Measurements from ENCODE around the gene LAMP2.

Gene LAMP2

DNA sequence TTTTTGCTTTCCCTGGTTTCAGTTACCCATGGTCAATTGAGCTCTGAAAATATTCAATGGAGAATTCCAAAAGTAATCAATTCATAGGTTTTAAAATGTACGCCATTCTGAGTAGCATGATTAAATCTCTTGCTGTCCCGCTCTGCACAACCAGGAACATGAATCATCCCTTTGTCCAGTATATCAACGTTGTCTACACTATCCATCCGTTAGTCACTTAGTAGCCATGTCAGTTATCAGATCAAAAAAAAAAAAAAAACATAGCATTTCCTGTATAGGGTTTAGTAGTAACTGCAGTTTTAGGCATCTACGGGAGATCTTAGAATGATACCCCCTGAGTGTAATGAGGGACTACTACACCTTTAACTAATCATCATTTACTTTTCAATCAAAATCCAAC lies 15.1 kb downstream of the LAMP2 start:
- DNase-seq = peak; percentile 28

DNA sequence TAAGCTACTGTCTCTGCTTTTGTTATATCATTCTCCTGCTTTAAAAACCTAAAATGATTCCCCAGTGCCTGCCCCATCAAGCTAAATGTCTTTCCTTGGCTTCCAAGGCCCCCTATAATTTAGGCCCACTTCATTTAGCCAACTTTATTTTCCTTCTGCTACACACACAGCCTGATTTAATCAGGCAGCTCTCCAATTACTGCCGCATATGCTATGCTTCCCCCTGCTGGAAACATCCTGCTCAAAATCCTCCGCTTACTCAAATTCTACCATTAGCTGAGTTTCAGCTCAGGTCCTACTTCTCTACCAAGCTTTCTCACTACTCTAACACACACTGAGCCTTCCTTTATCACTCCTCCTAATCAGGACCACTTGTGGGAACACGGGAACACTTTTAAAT lies 17.0 kb downstream of the LAMP2 start:
- no peak for DNase-seq

DNA sequence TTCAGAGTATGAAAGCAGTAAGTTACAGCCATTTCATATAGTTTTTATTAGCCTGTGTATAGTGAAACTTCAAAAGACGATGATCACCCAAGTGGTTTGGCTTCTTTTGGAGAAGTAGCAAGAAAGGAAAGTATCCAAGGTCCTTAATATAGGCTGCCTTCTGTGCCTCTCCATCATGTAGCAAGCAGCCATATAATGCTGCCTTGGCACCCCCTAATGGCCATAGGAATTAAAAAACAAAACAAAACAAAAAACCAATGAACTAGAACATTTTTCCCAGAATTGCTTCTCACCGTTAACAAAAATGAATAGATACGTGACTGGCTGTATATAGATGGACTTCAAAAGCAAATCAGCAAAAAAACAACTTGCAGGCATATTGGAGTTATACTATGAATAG lies 18.9 kb downstream of the LAMP2 start:
- DNase-seq = no peak

DNA sequence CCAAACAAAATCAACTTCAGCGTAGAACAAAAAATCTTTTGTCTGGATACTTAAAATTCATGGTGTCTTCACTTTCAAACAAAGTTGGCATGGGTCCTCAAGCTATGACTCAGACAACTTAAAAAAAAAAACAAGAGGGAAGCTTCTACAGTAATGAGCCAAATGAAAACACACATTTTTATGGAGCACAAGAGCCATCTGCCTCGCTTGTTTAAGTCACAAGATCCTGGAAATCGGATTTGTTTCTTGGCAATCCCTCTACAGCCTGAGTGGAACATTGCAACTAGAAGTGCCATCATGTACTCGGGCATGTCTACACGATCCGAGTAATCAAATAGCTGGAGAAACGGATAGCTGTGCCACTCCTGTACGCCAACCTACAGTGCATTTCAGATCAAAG lies 22.6 kb downstream of the LAMP2 start:
- DNase-seq = no peak

DNA sequence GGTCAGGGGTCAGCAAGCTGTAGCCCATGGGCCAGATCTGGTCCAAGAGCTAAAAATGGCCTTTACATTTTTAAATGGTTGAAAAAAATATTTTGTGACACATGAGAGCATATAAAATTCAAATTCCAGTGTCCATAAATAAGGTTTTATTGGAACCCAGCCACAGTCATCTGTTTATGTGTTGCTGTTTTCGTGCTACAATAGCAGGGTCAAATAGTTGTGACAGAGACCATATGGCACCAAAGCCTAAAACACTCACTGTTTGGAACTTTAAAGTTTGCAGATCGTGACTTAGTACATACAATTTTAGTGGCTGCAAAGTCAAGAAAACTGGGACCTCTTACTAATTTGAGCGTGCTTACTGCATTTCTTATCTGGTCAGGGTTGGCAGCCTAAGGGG lies 29.2 kb downstream of the LAMP2 start:
- no peak for DNase-seq

DNA sequence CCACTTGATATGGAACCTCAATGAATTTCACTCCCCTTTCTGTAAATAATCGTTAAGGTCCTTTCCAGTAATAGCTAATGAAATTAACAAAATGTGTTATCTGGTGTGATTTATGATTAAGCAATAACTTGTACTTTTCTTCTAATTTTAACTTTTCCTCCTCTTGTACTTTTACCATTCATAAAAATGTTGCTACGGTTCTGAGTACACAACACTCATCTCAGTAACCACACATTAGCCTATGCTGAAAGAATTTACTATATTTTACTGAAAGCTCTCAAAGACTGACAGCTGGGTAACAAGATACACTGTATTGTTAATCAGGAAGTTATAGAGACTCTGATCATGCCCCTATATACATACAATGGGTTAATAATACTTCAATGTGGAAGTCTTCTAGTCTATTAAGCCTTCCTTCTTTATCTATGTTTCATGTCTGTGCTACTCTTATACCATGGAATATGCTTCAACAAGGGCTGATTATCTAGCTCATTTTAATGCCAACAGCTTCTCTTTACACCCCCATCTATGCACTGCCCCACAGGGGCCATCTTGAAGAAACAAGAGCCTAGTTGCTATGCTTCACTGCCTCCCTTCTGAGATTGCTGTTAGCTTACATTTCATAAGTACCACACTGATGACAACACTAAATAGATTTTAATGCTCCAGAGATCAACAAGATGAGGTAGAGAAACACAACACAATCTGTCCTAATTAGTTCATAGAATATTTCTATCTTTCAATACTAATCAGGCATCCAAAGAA lies 39.1 kb downstream of the LAMP2 start:
- no peak for DNase-seq

DNA sequence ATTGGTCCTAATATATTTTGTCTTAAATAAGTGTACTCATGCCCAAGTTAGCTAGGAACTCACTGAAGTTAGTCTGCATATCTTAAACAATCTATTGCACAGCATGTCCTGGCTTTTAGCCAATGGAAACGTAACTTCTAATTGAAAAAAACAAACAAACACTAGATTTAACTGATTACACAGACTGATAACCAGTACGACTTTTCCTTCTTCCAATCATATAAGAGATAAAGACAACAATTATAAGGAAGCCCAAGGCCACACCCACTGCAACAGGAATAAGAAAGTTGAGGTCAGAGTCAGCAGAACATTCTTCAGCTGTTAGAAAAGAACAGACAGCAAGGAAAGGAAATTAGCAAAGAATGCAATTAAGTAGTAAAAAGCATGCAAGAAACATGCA lies 40.8 kb downstream of the LAMP2 start:
- no peak for DNase-seq

DNA sequence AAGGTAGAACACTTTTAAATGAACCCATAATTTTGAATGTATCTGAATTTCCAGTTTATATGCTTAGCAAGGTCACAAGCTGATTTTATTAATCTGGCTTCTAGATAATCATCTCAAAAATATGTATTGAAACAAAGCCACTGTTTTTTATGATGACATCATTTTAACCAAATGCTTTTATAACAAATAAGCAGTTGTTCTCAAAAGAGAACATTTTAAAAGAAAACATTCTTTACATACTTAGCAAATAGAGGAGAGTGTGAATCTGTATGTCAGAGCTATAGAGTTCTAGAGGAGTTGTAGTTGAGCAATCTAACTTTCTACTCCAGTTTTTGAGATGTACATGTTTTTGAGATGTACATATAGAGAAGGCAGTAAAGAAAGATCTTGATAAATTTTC lies 42.5 kb downstream of the LAMP2 start:
- no peak for DNase-seq

DNA sequence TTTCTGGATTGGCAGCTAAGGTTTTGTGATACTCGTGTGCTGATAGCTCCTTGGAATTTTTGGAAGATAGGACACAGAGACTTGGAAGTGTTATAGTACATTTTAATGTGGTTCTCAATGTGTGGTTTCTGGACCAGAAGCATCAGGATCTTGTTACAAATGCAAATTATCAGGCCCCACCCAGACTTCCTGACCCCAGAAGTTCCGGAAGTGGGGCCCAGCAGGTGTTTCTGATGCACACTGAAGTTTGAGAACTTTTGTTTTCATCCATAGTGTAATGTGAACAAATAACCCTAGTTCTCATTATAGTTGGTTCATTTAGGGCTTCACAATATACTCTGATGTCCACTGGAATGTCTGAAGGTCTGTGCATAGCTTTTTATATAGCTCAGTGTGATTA lies 49.6 kb downstream of the LAMP2 start:
- DNase-seq = no peak

DNA sequence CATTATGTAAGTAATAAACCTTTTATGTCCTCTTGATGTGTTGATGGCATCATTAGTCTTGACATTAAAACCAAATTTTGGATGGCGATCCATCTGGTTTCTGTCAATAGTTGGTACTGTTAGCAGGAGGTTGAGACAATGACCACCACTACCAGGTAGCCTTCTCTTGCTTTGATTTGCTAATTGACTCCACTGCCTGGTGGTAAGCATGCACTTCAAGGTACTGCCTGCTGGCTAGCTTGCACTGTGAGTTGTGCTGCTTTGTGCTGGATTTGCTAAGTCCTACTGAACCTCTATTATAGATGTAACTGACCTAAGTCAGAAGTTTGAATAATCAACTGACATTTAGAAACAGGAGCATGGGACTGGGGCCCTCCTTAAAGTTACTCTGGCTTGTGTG lies 60.9 kb downstream of the LAMP2 start:
- no peak for DNase-seq

DNA sequence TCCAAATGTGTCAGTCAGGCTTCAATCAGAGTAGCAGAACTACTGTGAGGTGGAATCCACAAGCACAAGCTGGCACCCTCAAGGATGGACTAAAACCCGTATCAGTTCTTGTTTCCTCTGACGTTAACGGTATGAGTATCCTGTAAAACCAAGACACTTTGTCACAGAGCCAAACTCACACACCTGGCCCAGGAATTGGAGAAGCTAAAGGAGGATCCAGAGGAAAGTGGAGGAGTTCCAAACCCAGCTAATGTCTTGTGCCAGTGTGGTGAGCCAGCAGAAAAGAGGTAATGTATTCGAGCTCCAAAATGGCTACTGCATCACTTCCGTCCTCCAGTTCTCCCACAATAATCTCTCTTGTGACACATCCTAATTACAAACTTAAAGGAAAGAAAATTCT lies 62.5 kb downstream of the LAMP2 start:
- DNase-seq = no peak

DNA sequence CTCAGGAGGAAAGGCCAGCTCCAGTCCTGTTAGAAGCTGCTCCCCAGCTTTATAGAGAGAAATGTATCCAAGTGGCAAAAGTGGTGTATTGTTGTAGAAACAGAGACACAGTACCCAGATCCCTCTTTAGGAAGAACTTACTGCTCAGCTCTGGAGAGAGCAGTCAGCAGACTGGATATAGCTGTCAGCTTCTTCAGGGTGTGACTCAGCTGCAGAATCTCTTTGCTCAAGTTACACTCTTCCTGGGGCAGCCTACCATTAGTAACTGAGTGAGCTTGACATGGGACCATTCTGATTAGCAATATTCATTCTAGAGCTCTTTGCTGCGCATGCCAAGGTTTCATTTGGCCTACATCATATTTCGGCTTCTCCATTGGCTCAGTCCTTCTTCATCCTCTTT lies 66.7 kb downstream of the LAMP2 start:
- no peak for DNase-seq

DNA sequence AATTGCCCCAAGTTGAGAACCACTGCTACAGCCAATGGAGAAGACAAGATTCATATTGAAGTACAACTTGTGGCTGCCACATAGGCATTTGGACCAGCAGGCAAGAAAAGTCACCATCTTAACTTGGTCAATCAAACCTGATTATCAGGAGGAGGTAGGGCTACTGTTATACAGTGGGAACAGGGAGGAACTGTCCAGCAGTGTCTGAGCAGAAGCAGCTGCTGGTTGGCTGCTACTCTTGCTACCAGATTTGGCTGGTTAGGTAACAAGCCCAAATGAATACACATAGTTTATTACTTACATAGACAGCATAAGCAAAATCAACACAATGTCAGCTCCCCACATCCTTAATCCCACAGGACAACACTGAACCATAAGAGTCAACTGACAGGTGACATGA lies 67.8 kb downstream of the LAMP2 start:
- no peak for DNase-seq

DNA sequence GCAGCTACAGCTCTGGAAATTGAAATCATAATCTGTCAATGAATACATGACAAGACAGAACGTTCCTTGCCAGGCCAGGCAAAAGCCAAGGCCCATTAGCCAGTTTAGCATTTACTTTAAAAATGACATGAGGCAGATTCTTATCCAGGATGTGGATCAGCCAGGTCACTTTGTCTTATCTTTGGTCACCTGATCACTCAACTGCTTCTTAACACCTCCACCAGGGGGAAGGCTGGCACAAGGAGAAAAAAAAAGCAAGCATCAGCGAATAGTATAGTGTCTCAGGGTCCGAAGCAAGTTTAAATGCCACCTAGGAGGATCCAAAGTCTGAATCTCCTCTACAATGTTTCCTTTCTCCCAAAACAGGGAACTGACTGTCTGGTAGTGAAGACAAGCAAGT lies 88.4 kb downstream of the LAMP2 start:
- no peak for DNase-seq

DNA sequence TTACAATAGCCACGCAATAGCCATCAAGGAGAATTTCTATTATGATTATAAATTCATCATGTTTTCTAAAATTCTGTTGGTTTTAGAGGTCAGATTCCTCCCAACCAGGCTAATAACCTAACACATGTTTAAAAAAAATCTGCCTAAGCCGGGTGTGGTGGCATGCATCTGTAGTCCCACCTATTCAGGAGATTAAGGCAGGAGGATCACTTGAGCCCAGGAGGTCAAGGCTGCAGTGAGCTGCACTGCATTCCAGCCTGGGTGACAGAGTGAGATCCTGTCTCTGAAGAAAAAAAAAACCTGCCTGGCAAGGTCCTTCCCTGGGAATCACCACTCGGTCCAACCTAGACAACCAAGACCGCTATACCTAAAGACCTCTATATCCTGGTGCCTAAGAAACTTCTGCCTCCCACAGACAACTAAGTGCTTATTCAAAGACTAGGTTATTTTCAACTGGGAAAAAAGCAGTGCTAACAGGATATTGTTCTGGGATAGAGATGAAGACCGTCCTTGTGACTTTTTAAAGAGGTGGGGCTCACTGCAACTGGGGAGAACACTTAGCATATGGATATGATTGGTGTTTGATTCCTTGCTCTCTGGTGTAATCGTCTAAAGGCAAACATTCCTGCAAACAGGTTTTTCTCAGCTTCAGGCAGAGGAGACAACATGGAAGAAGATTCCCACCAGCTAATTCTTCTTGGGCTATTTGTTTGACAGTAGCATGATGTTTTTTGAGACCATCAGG lies 89.0 kb downstream of the LAMP2 start:
- no peak for DNase-seq

DNA sequence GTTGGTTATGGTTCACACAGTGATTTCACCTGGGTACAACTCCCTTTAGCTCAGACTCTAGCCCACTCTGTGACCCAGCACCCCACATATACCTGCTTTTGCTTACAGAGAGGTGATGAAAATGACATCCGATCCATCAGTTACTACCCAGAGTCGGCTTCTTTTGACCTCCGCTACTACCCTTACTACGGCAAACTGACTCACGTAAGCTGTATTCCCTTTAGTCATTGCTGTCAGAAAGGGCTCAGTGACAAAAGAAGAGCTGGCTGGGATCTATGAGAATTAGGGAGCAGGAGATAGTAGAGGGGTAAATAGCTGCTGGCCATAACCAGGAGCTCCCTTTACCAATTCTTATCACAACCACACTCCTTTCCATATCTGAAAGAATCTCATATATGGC lies 90.5 kb downstream of the LAMP2 start:
- no peak for DNase-seq
